Activated CD4-positive, alpha-beta memory T cell treated with anti-CD3 and anti-CD28 coated beads, Interleukin-2, amount 10 ng/mL, durations not matched to agents 7 days and 5 days (primary cell): ENCODE results near the gene ROPN1L. TPM values are rescaled to one million over a fixed set of nuclear protein-coding genes. Genes with fewer than 3 reads are reported as not detected.
A peak's percentile ranks its signal among the peaks of the same experiment; 100 is the strongest.

Source experiments
- CTCF ChIA-PET: fragments of 350-600 bp; sonication (Branson Sonifier 250); formaldehyde crosslinking; loops from one replicate; lab custom pipeline; 2021; ENCODE audit warnings: antibody characterized with exemption, inconsistent platforms; lab: Charles Lee
- POLR2A ChIA-PET: fragments of 350-600 bp; sonication (Branson Sonifier 250); formaldehyde crosslinking; loops from one replicate; lab custom pipeline; 2021; ENCODE audit warnings: antibody characterized with exemption; lab: Charles Lee
- DNase-seq: peaks from one replicate; pipeline ENCODE4 v3.0.0-alpha.2; 2020
- H3K27ac Mint-ChIP-seq: one replicate; pipeline ENCODE4 v1.8.0; 2021; ENCODE audit warnings: mild to moderate bottlenecking, mixed read lengths
- H3K27me3 Mint-ChIP-seq: one replicate; pipeline ENCODE4 v1.8.0; 2021; ENCODE audit warnings: mixed read lengths
- H3K36me3 Mint-ChIP-seq: one replicate; pipeline ENCODE4 v1.8.0; 2021; ENCODE audit warnings: low read depth, mixed read lengths
- H3K4me1 Mint-ChIP-seq: one replicate; pipeline ENCODE4 v1.8.0; 2021; ENCODE audit warnings: mixed read lengths
- H3K4me3 Mint-ChIP-seq: one replicate; pipeline ENCODE4 v1.8.0; 2021; ENCODE audit warnings: mild to moderate bottlenecking, mixed read lengths
- H3K9me3 Mint-ChIP-seq: one replicate; pipeline ENCODE4 v1.8.0; 2021; ENCODE audit warnings: mixed read lengths
- total RNA-seq, 2 experiments: library from RNA; stranded (reverse); gene quantifications; one replicate each; pipeline ENCODE4 v1.2.3, GENCODE V29; 2021

The ROPN1L gene
- total RNA-seq, 2 experiments from 2014 or later: 5.5 to 7.5 TPM

- no peaks in the 10 kb centered on the region for H3K9me3 Mint-ChIP-seq
- peaks cover 21% of the 10 kb centered on the region for H3K4me1 Mint-ChIP-seq
- H3K27ac Mint-ChIP-seq: peak overlapping the region; percentile 2
- DNase-seq: no peak
- ChIA-PET POLR2A (interaction anchor here (0.9 kb wide), 1 partner anchor 19 kb away, joined by 3 read pairs; no protein-coding TSS in a partner anchor), CTCF (no interaction called here)
- H3K36me3 Mint-ChIP-seq: peaks cover 52% of the 10 kb centered on the region
- H3K27me3 Mint-ChIP-seq: no peaks in the 10 kb centered on the region
- no peak overlapping the region for H3K4me3 Mint-ChIP-seq
Measured at GRCh38 chr5:10432059-10433008, 9.3 kb upstream of the ROPN1L start.

GRCh38 chr5:10434392-10434791 is 7.3 kb upstream of the ROPN1L start:
- Mint-ChIP-seq H3K4me1 (peaks cover 19% of the 10 kb centered on the region), H3K36me3 (peaks cover 53% of the 10 kb centered on the region), H3K27me3 (no peaks in the 10 kb centered on the region), H3K4me3 (no peak overlapping the region), H3K9me3 (no peaks in the 10 kb centered on the region), H3K27ac (peak overlapping the region; percentile 6)
- ChIA-PET CTCF (interaction anchor here (0.7 to 2.1 kb wide), 6 partner anchors 8 to 195 kb away, joined by 3 to 6 read pairs (median 4); no protein-coding TSS in a partner anchor), POLR2A (interaction anchor here (1.5 kb wide), 1 partner anchor 81 kb away, joined by 3 read pairs; no protein-coding TSS in a partner anchor)
- DNase-seq: no peak

- DNase-seq: no peak
- Mint-ChIP-seq H3K4me1 (peaks cover 33% of the 10 kb centered on the region), H3K9me3 (no peaks in the 10 kb centered on the region), H3K4me3 (no peak overlapping the region), H3K36me3 (peaks cover 34% of the 10 kb centered on the region), H3K27ac (no peak overlapping the region), H3K27me3 (peaks cover 3% of the 10 kb centered on the region)
- POLR2A ChIA-PET: no interaction called here
- CTCF ChIA-PET: interaction anchor here (0.6 kb wide), 1 partner anchor 12 kb away, joined by 3 read pairs; no protein-coding TSS in a partner anchor
Measured at GRCh38 chr5:10438301-10438700, 3.4 kb upstream of the ROPN1L start.

GRCh38 chr5:10439692-10440091 is 2.0 kb upstream of the ROPN1L start:
- Mint-ChIP-seq H3K4me1 (peaks cover 28% of the 10 kb centered on the region), H3K36me3 (peaks cover 26% of the 10 kb centered on the region), H3K27ac (no peak overlapping the region), H3K9me3 (peaks cover 4% of the 10 kb centered on the region), H3K27me3 (peaks cover 7% of the 10 kb centered on the region), H3K4me3 (no peak overlapping the region)
- CTCF ChIA-PET: no interaction called here
- POLR2A ChIA-PET: interaction anchor here (7.4 kb wide), 1 partner anchor 86 kb away, joined by 42 read pairs; the partner anchor contains the start of gene MARCHF6
- DNase-seq: no peak

- peak overlapping the region; percentile 79 for H3K4me3 Mint-ChIP-seq
- no peak overlapping the region for H3K27ac Mint-ChIP-seq
- ChIA-PET POLR2A (interaction anchor here (1.1 to 7.4 kb wide), 2 partner anchors 76 to 87 kb away, joined by 3 to 42 read pairs; partner anchors contain the start of gene MARCHF6), CTCF (interaction anchor here (1.6 kb wide), 1 partner anchor 17 kb away, joined by 7 read pairs; no protein-coding TSS in a partner anchor)
- peaks cover 33% of the 10 kb centered on the region for H3K4me1 Mint-ChIP-seq
- H3K27me3 Mint-ChIP-seq: peaks cover 7% of the 10 kb centered on the region
- H3K9me3 Mint-ChIP-seq: peaks cover 9% of the 10 kb centered on the region
- DNase-seq: no peak
- H3K36me3 Mint-ChIP-seq: peaks cover 30% of the 10 kb centered on the region
Measured at GRCh38 chr5:10440367-10440990, 1.2 kb upstream of the ROPN1L start.

GRCh38 chr5:10441992-10442435 is 335 bp downstream of the ROPN1L start:
- peaks cover 36% of the 10 kb centered on the region for H3K36me3 Mint-ChIP-seq
- peak overlapping the region; percentile 79 for H3K4me3 Mint-ChIP-seq
- peaks cover 7% of the 10 kb centered on the region for H3K27me3 Mint-ChIP-seq
- H3K27ac Mint-ChIP-seq: peak overlapping the region; percentile 11
- POLR2A ChIA-PET: interaction anchor here (1.3 to 7.4 kb wide), 5 partner anchors 15 to 193 kb away, joined by 3 to 42 read pairs (median 4); partner anchors contain the start of genes ATPSCKMT and MARCHF6
- H3K9me3 Mint-ChIP-seq: peaks cover 16% of the 10 kb centered on the region
- peaks cover 47% of the 10 kb centered on the region for H3K4me1 Mint-ChIP-seq
- no peak for DNase-seq
- CTCF ChIA-PET: interaction anchor here (1.1 to 2.2 kb wide), 4 partner anchors 9 to 185 kb away, joined by 3 to 8 read pairs (median 6); no protein-coding TSS in a partner anchor

- H3K27me3 Mint-ChIP-seq: peaks cover 7% of the 10 kb centered on the region
- peaks cover 16% of the 10 kb centered on the region for H3K9me3 Mint-ChIP-seq
- no peak for DNase-seq
- POLR2A ChIA-PET: interaction anchor here (1.3 to 7.4 kb wide), 5 partner anchors 15 to 193 kb away, joined by 3 to 42 read pairs (median 4); partner anchors contain the start of genes ATPSCKMT and MARCHF6
- H3K27ac Mint-ChIP-seq: no peak overlapping the region
- peaks cover 38% of the 10 kb centered on the region for H3K36me3 Mint-ChIP-seq
- CTCF ChIA-PET: interaction anchor here (0.5 to 2.2 kb wide), 3 partner anchors 9 to 185 kb away, joined by 4 to 8 read pairs (median 4); no protein-coding TSS in a partner anchor
- H3K4me1 Mint-ChIP-seq: peaks cover 51% of the 10 kb centered on the region
- peak overlapping the region; percentile 79 for H3K4me3 Mint-ChIP-seq
Measured at GRCh38 chr5:10442576-10442975, 897 bp downstream of the ROPN1L start.

GRCh38 chr5:10445352-10445751 is 3.7 kb downstream of the ROPN1L start:
- Mint-ChIP-seq H3K9me3 (peaks cover 16% of the 10 kb centered on the region), H3K27me3 (peaks cover 7% of the 10 kb centered on the region), H3K36me3 (peaks cover 38% of the 10 kb centered on the region), H3K4me1 (peaks cover 56% of the 10 kb centered on the region), H3K27ac (peak overlapping the region; percentile 78), H3K4me3 (peak overlapping the region; percentile 38)
- peak; percentile 55 for DNase-seq
- ChIA-PET POLR2A (interaction anchor here (1.2 to 7.4 kb wide), 8 partner anchors 10 to 195 kb away, joined by 3 to 42 read pairs (median 4); partner anchors contain the start of genes ATPSCKMT, CCT5 and MARCHF6), CTCF (interaction anchor here (1.2 to 1.6 kb wide), 3 partner anchors 23 to 92 kb away, joined by 3 to 4 read pairs (median 4); partner anchors contain the start of gene MARCHF6)

- H3K4me1 Mint-ChIP-seq: peaks cover 56% of the 10 kb centered on the region
- no peak for DNase-seq
- peaks cover 7% of the 10 kb centered on the region for H3K27me3 Mint-ChIP-seq
- H3K4me3 Mint-ChIP-seq: no peak overlapping the region
- H3K9me3 Mint-ChIP-seq: peaks cover 16% of the 10 kb centered on the region
- POLR2A ChIA-PET: interaction anchor here (1.3 to 7.4 kb wide), 4 partner anchors 11 to 188 kb away, joined by 3 to 42 read pairs (median 6); partner anchors contain the start of gene MARCHF6
- peak overlapping the region; percentile 78 for H3K27ac Mint-ChIP-seq
- CTCF ChIA-PET: interaction anchor here (0.8 to 1.5 kb wide), 3 partner anchors 48 to 181 kb away, joined by 3 to 5 read pairs (median 3); no protein-coding TSS in a partner anchor
- H3K36me3 Mint-ChIP-seq: peaks cover 38% of the 10 kb centered on the region
Measured at GRCh38 chr5:10446490-10446889, 4.8 kb downstream of the ROPN1L start.

GRCh38 chr5:10447041-10447440 is 5.4 kb downstream of the ROPN1L start:
- peak overlapping the region; percentile 50 for H3K27ac Mint-ChIP-seq
- H3K4me3 Mint-ChIP-seq: no peak overlapping the region
- DNase-seq: no peak
- POLR2A ChIA-PET: interaction anchor here (2.1 to 7.4 kb wide), 2 partner anchors 93 to 188 kb away, joined by 7 to 42 read pairs; partner anchors contain the start of gene MARCHF6
- H3K4me1 Mint-ChIP-seq: peaks cover 58% of the 10 kb centered on the region
- peaks cover 16% of the 10 kb centered on the region for H3K9me3 Mint-ChIP-seq
- CTCF ChIA-PET: interaction anchor here (0.8 to 1.5 kb wide), 2 partner anchors 49 to 180 kb away, joined by 3 read pairs; no protein-coding TSS in a partner anchor
- peaks cover 7% of the 10 kb centered on the region for H3K27me3 Mint-ChIP-seq
- H3K36me3 Mint-ChIP-seq: peaks cover 38% of the 10 kb centered on the region

GRCh38 chr5:10448754-10449360 is 7.2 kb downstream of the ROPN1L start:
- ChIA-PET POLR2A (interaction anchor here (1.1 to 1.4 kb wide), 2 partner anchors 41 to 178 kb away, joined by 4 read pairs; no protein-coding TSS in a partner anchor), CTCF (interaction anchor here (1.1 to 1.8 kb wide), 2 partner anchors 41 to 179 kb away, joined by 3 to 7 read pairs; no protein-coding TSS in a partner anchor)
- Mint-ChIP-seq H3K4me1 (peaks cover 50% of the 10 kb centered on the region), H3K27me3 (peaks cover under 1% of the 10 kb centered on the region), H3K27ac (no peak overlapping the region), H3K4me3 (no peak overlapping the region), H3K36me3 (peaks cover 28% of the 10 kb centered on the region), H3K9me3 (peaks cover 12% of the 10 kb centered on the region)
- DNase-seq: no peak
